GM12878 (cell line): ENCODE results near the gene FCGR3B. TPM values are rescaled to one million over a fixed set of nuclear protein-coding genes. Genes with fewer than 3 reads are reported as not detected.
"Not testable (repeated sequence)": the region's sequence is repeated elsewhere in the genome, so short reads cannot be mapped to it uniquely, and the experiment has no call there.

Source experiments
- ATAC-seq: fragments of 200-7000 bp; cut with Tn5 transposase; 3 replicates; pipeline ENCODE4 v1.9.1; 2020; ENCODE audit warnings: mild to moderate bottlenecking, moderate library complexity
- BruUV-seq: library from RNA; stranded (reverse); fragments of 400-500 nt; replicated peaks from 2 replicates; lab custom pipeline; 2021; lab: Mats Ljungman, UMichigan
- CTCF ChIA-PET: fragments of 300-600 bp; sonication (Branson Sonifier 250); formaldehyde crosslinking; extraction: SDS; loops from one replicate; lab custom pipeline; 2021; ENCODE audit warnings: inconsistent platforms; lab: Yijun Ruan, JAX
- POLR2A ChIA-PET: fragments of 350-600 bp; formaldehyde crosslinking; extraction: SDS; loops from one replicate; lab custom pipeline; 2021; ENCODE audit warnings: inconsistent platforms; lab: Charles Lee
- RAD21 ChIA-PET: fragments of 300-600 bp; sonication (Branson Sonifier 250); formaldehyde crosslinking; loops from one replicate; lab custom pipeline; 2023; ENCODE audit warnings: antibody characterized with exemption; ENCODE audit not compliant: unreplicated experiment; lab: Charles Lee
- SMC1A ChIA-PET: fragments of 300-600 bp; sonication (Branson Sonifier 250); formaldehyde crosslinking; loops from one replicate; lab custom pipeline; 2023; ENCODE audit not compliant: unreplicated experiment, uncharacterized antibody; lab: Charles Lee
- DNase-seq: peaks from one replicate; pipeline ENCODE4 v3.0.0-alpha.2; 2011; ENCODE audit warnings: low read depth, low spot score
- FAIRE-seq: peaks from 3 replicates; lab custom pipeline; 2011; peaks lifted over from hg19 to GRCh38; lab: Jason Lieb, UNC
- H2AFZ ChIP-seq: 2 replicates; pipeline ENCODE4 v1.6.0; 2011; ENCODE audit warnings: low read depth, low read length, control low read depth; ENCODE audit not compliant: control insufficient read depth
- H3K27ac ChIP-seq: 2 replicates; pipeline ENCODE4 v1.5.1; 2011; ENCODE audit warnings: control low read depth; ENCODE audit not compliant: control insufficient read depth, insufficient read depth
- H3K27me3 ChIP-seq, 2 experiments: replicated peaks in 1 of 2; 2 replicates each; pipeline versions ENCODE4 v1.6.0 to v1.6.1; 2011; ENCODE audit warnings: low read length in 1 of 2; ENCODE audit not compliant: control insufficient read depth in 2 of 2, insufficient read depth in 2 of 2
- H3K36me3 ChIP-seq, 2 experiments: 2 replicates each; pipeline ENCODE4 v1.5.1; 2011; ENCODE audit warnings: low read length in 1 of 2; ENCODE audit not compliant: control insufficient read depth in 2 of 2, insufficient read depth in 2 of 2
- H3K4me1 ChIP-seq: 2 replicates; pipeline ENCODE4 v1.6.1; 2011; ENCODE audit warnings: mild to moderate bottlenecking, low read length, moderate library complexity, mixed read lengths; ENCODE audit not compliant: control insufficient read depth, insufficient read depth
- H3K4me2 ChIP-seq: 2 replicates; pipeline ENCODE4 v1.6.0; 2011; ENCODE audit warnings: control low read depth; ENCODE audit not compliant: control insufficient read depth, insufficient read depth
- H3K4me3 ChIP-seq: fragments of 200-600 bp; sonication (generic); 2 replicates; pipeline ENCODE4 v1.5.1; 2016
- H3K79me2 ChIP-seq: 2 replicates; pipeline ENCODE4 v1.6.0; 2011; ENCODE audit warnings: low read length; ENCODE audit not compliant: control insufficient read depth, insufficient read depth
- H3K9ac ChIP-seq: 2 replicates; pipeline ENCODE4 v1.8.0; 2011; ENCODE audit warnings: low read length, control low read depth, mixed read lengths; ENCODE audit not compliant: control insufficient read depth, insufficient read depth
- H3K9me3 ChIP-seq: replicated peaks from 3 replicates; pipeline ENCODE4 v1.5.1; 2011; ENCODE audit warnings: mild to moderate bottlenecking, low read length; ENCODE audit not compliant: control insufficient read depth, insufficient read depth
- H4K20me1 ChIP-seq: 2 replicates; pipeline ENCODE4 v1.6.0; 2011; ENCODE audit not compliant: control insufficient read depth, insufficient read depth
- CTCF ChIP-seq, 3 experiments: IDR thresholded peaks in 2 of 3; conservative IDR thresholded peaks in 1 of 3; 2 replicates each; pipeline ENCODE4 v1.5.1; 2011; ENCODE audit warnings: low read depth in 3 of 3, low read length in 3 of 3, mild to moderate bottlenecking in 3 of 3, control low read depth in 2 of 3, moderate library complexity in 2 of 3, inconsistent platforms in 1 of 3, mixed read lengths in 1 of 3; ENCODE audit not compliant: control insufficient read depth in 2 of 3, insufficient read depth in 1 of 3; ENCODE audit errors: extremely low read depth in 1 of 3
- IKZF1 ChIP-seq: fragments of 450-650 bp; conservative IDR thresholded peaks from 2 replicates; pipeline ENCODE4 v1.6.1; 2017; ENCODE audit warnings: antibody characterized with exemption, mild to moderate bottlenecking
- NR2F1 ChIP-seq: fragments of 450-650 bp; conservative IDR thresholded peaks from 2 replicates; pipeline ENCODE4 v1.6.1; 2017; ENCODE audit warnings: mild to moderate bottlenecking
- RAD21 ChIP-seq: IDR thresholded peaks from 2 replicates; pipeline ENCODE4 v1.6.1; 2011; ENCODE audit warnings: mild to moderate bottlenecking, low read depth, low read length, moderate library complexity; ENCODE audit not compliant: insufficient read depth
- SMC3 ChIP-seq: IDR thresholded peaks from 2 replicates; pipeline ENCODE4 v1.6.1; 2011; ENCODE audit warnings: low read length, improper control_type of control experiment, borderline replicate concordance
- WGBS: methylation state at CpG from one replicate; pipeline ENCODE4 v1.1.6; 2016; ENCODE audit warnings: low lambda C conversion rate; ENCODE audit not compliant: insufficient replicate concordance, insufficient coverage; ENCODE audit errors: missing lambda C conversion rate; 5-methylcytosine and 5-hydroxymethylcytosine counted together
- in situ Hi-C: fragments of 300-500 bp; cut with MboI; formaldehyde crosslinking; loops from 9 replicates; pipeline ENCODE4 v1.14.3; 2018; ENCODE audit warnings: mixed read lengths
- intact Hi-C: fragments of 100-400 bp; cut with micrococcal nuclease; formaldehyde crosslinking; loops from one replicate; pipeline ENCODE4 v1.14.2; 2022; ENCODE audit not compliant: unreplicated experiment
- polyA plus RNA-seq, 11 experiments: library from polyadenylated mRNA; depleted of rRNA in 4 of 11; unstranded in 6 of 11; stranded (reverse) in 5 of 11; fragments of >200 nt; fragmentation: Nextera tagmentation in 4 of 11; fragmentation: Illumina TruSeq in 1 of 11; extraction: Ambion mirVana in 4 of 11; extraction: Trizol in 1 of 11; gene quantifications; 1 replicate in 1 of 11; 2 replicates in 10 of 11; pipeline versions ENCODE4 v1.2.1 to v1.2.3, GENCODE V29; 2011 to 2016; ENCODE audit warnings: inconsistent platforms in 2 of 11, missing spikeins in 2 of 11, low read depth in 1 of 11
- total RNA-seq, 4 experiments: library from RNA; depleted of rRNA in 3 of 4; stranded (reverse); fragments of >200 nt in 3 of 4; fragmentation: Illumina TruSeq in 1 of 4; extraction: Trizol in 1 of 4; gene quantifications; 2 replicates each; pipeline versions ENCODE4 v1.2.1 to v1.2.3, GENCODE V29; 2013 to 2021

Gene FCGR3B
- total and polyA plus RNA-seq, 10 of the 15 experiments (the other 5 are each of a cell fraction or from before 2014, with no cell fraction given): not detected

GRCh38 chr1:161647507-161648360, 16.8 kb upstream of the FCGR3B start:
- H3K4me3 ChIP-seq, H3K79me2 ChIP-seq, H3K4me2 ChIP-seq, H3K9me3 ChIP-seq, BruUV-seq, H4K20me1 ChIP-seq, H2AFZ ChIP-seq, H3K4me1 ChIP-seq, H3K9ac ChIP-seq, POLR2A ChIA-PET, DNase-seq, H3K36me3 ChIP-seq, H3K27me3 ChIP-seq, H3K27ac ChIP-seq: not testable (repeated sequence)
- CTCF ChIA-PET: interaction anchor here (0.7 to 2.6 kb wide), 9 partner anchors 59 to 389 kb away, joined by 3 to 70 read pairs (median 3); partner anchors contain the start of gene FCRLA
- TF ChIP-seq SMC3: peak; percentile 82
- peak; percentile 77 for TF ChIP-seq RAD21
- TF ChIP-seq IKZF1: 0 out of 2 replicates have a peak, but pooled peaks have one; percentile 13
- TF ChIP-seq NR2F1: peak; percentile 79; the same call in 1 of the 2 replicates
- TF ChIP-seq CTCF (IDR thresholded peaks at IDR 0.05 in 2 of 3, conservative IDR thresholded peaks at IDR 0.05 in 1 of 3; ENCODE audit: control insufficient read depth in 2 of 3, extremely low read depth in 1 of 3, insufficient read depth in 1 of 3, low read depth in 3 of 3, low read length in 3 of 3): peak; percentile 35 to 49 (median 48); a peak in 4 of 6 replicates
- FAIRE-seq (peak; percentile 77), ATAC-seq (peak; percentile 90)
- WGBS: 58% methylated on average over 12 of the region's 13 CpGs
- in situ Hi-C loops: loop anchor here (5.0 kb wide), 1 partner anchor 90 kb away; no protein-coding TSS in a partner anchor
- SMC1A ChIA-PET: interaction anchor here (0.7 to 2.3 kb wide), 6 partner anchors 60 to 162 kb away, joined by 3 to 36 read pairs (median 4); partner anchors contain the start of gene FCRLA
- RAD21 ChIA-PET: interaction anchor here (1.3 kb wide), 1 partner anchor 90 kb away, joined by 32 read pairs; no protein-coding TSS in a partner anchor
- intact Hi-C loops: loop anchor here (1.0 to 10.0 kb wide), 3 partner anchors 80 to 163 kb away; no protein-coding TSS in a partner anchor
